ENCODE data around the gene P2RX2. TPM values are rescaled to one million over a fixed set of nuclear protein-coding genes. Genes with fewer than 3 reads are reported as not detected.

The P2RX2 gene
- total and polyA plus RNA-seq, 8 donors, result 0.08 to 12.0 (median 0.37) TPM; not detected in 3

GRCh38 chr12:132620899-132621656 is 2.5 kb downstream of the P2RX2 start:
- peaks cover 0 to 25% (median 10%) of the 10 kb centered on the region in 4 donors for H3K27me3 ChIP-seq
- 65 to 76% methylated on average over 27 to 28 of the region's 28 CpGs for WGBS, 2 donors
- TF ChIP-seq CTCF (IDR thresholded peaks at IDR 0.05), result no peak
- H3K27ac ChIP-seq, result no peak overlapping the region
- intact Hi-C loops (cut with DNase I), result loop anchor here in 1 of 3 donors (10.0 kb wide), 1 partner anchor 216 kb away; no protein-coding TSS in a partner anchor
- H3K4me1 ChIP-seq, result no peaks in the 10 kb centered on the region
- H3K4me3 ChIP-seq, result no peak overlapping the region
- H3K9me3 ChIP-seq, result no peaks in the 10 kb centered on the region
- ATAC-seq (no peak), FAIRE-seq (no peak), DNase-seq (peak in 1 of 6 donors; percentile 43)
- no peaks in the 10 kb centered on the region for H3K36me3 ChIP-seq

GRCh38 chr12:132621657-132622435 is 3.3 kb downstream of the P2RX2 start:
- TF ChIP-seq CTCF (IDR thresholded peaks at IDR 0.05), result no peak
- 64 to 80% methylated on average over 20 to 21 of the region's 21 CpGs for WGBS, 2 donors
- FAIRE-seq, result no peak
- H3K27me3 ChIP-seq, result peaks cover 0 to 17% (median 9%) of the 10 kb centered on the region in 4 donors
- no peak for DNase-seq
- intact Hi-C loops (cut with DNase I), result loop anchor here in 1 of 3 donors (10.0 kb wide), 1 partner anchor 217 kb away; no protein-coding TSS in a partner anchor
- H3K36me3 ChIP-seq, result no peaks in the 10 kb centered on the region
- H3K9me3 ChIP-seq, result no peaks in the 10 kb centered on the region
- no peak overlapping the region for H3K27ac ChIP-seq
- no peaks in the 10 kb centered on the region for H3K4me1 ChIP-seq
- no peak overlapping the region for H3K4me3 ChIP-seq
- no peak for ATAC-seq

GRCh38 chr12:132622437-132623071 is 4.0 kb downstream of the P2RX2 start:
- Histone ChIP-seq H3K4me3 (no peak overlapping the region), H3K27me3 (peaks cover 0 to 10% (median 4%) of the 10 kb centered on the region in 4 donors), H3K27ac (no peak overlapping the region), H3K9me3 (no peaks in the 10 kb centered on the region), H3K4me1 (no peaks in the 10 kb centered on the region), H3K36me3 (no peaks in the 10 kb centered on the region)
- DNase-seq (peak in 1 of 6 donors; percentile 57), FAIRE-seq (no peak), ATAC-seq (peak in 3 of 4 donors; percentile 28 to 52 (median 51))
- 55 to 66% methylated on average over 11 of the region's 11 CpGs for WGBS, 2 donors
- TF ChIP-seq CTCF (IDR thresholded peaks at IDR 0.05), result no peak
- intact Hi-C loops (cut with DNase I), result loop anchor here in 1 of 3 donors (10.0 kb wide), 1 partner anchor 218 kb away; no protein-coding TSS in a partner anchor

GRCh38 chr12:132623072-132623869 is 4.7 kb downstream of the P2RX2 start:
- peaks cover 0 to 6% (median 0%) of the 10 kb centered on the region in 4 donors for H3K27me3 ChIP-seq
- H3K4me3 ChIP-seq, result no peak overlapping the region
- TF ChIP-seq CTCF (IDR thresholded peaks at IDR 0.05), result no peak
- 82 to 87% methylated on average over 25 of the region's 25 CpGs for WGBS, 2 donors
- H3K9me3 ChIP-seq, result no peaks in the 10 kb centered on the region
- H3K36me3 ChIP-seq, result no peaks in the 10 kb centered on the region
- intact Hi-C loops (cut with DNase I), result loop anchor here in 1 of 3 donors (10.0 kb wide), 1 partner anchor 218 kb away; no protein-coding TSS in a partner anchor
- ATAC-seq (no peak), FAIRE-seq (no peak), DNase-seq (peak in 1 of 6 donors; percentile 52)
- no peak overlapping the region for H3K27ac ChIP-seq
- H3K4me1 ChIP-seq, result no peaks in the 10 kb centered on the region
